HCT116 (cell line): Measurements from ENCODE around the gene HDGFL3. TPM values are rescaled to one million over a fixed set of nuclear protein-coding genes. Genes with fewer than 3 reads are reported as not detected.

Source experiments
- ATAC-seq: fragments of 200-7000 bp; cut with Tn5 transposase; 2 replicates; pipeline ENCODE4 v1.9.1; 2020; ENCODE audit warnings: mild to moderate bottlenecking, moderate library complexity
- BruUV-seq: library from RNA; stranded (reverse); fragments of 400-500 nt; replicated peaks from 2 replicates; lab custom pipeline; 2021; lab: Mats Ljungman, UMichigan
- CTCF ChIA-PET: fragments of 300-600 bp; sonication (Branson Sonifier 250); formaldehyde crosslinking; loops from one replicate; lab custom pipeline; 2021; ENCODE audit warnings: antibody characterized with exemption; lab: Charles Lee
- POLR2A ChIA-PET: fragments of 300-600, 350-600 bp; sonication (Branson Sonifier 250); formaldehyde crosslinking; loops from one replicate; lab custom pipeline; 2021; ENCODE audit warnings: antibody characterized with exemption; lab: Charles Lee
- RAD21 ChIA-PET, 2 experiments: fragments of 300-600 bp; sonication (Branson Sonifier 250); formaldehyde crosslinking; loops; one replicate each; lab custom pipeline; 2023; ENCODE audit warnings: low total read pairs in 2 of 2; ENCODE audit not compliant: uncharacterized antibody in 2 of 2, unreplicated experiment in 2 of 2, low non-redundant PET in 1 of 2; lab: Charles Lee
- DNase-seq: peaks from one replicate; pipeline ENCODE4 v3.0.0-alpha.2; 2010; ENCODE audit warnings: low read depth, low spot score
- H2AFZ ChIP-seq: fragments of 200-600 bp; shearing (Covaris generic), sonication (generic); 2 replicates; pipeline ENCODE4 v1.6.1; 2017; ENCODE audit warnings: low read depth, mixed run types, mixed read lengths, antibody characterized with exemption, low read length; ENCODE audit not compliant: poor library complexity, severe bottlenecking
- H3K27ac ChIP-seq: 2 replicates; pipeline ENCODE4 v1.5.1; 2012; ENCODE audit warnings: low read depth, low read length
- H3K27me3 ChIP-seq: fragments of 200-600 bp; sonication (generic); 2 replicates; pipeline ENCODE4 v1.6.1; 2016; ENCODE audit warnings: mixed run types, low read length, mixed read lengths; ENCODE audit not compliant: insufficient read depth
- H3K36me3 ChIP-seq, 2 experiments: fragments of 200-500 bp in 1 of 2; fragments of 200-600 bp in 1 of 2; sonication (Bioruptor generic) in 1 of 2; sonication (generic) in 1 of 2; 2 replicates each; pipeline versions ENCODE4 v1.5.1 to v1.6.1; 2014 to 2016; ENCODE audit warnings: low read length in 2 of 2, inconsistent platforms in 1 of 2, mixed read lengths in 1 of 2, mixed run types in 1 of 2; ENCODE audit not compliant: insufficient read depth in 2 of 2, control insufficient read depth in 1 of 2
- H3K4me1 ChIP-seq, 2 experiments: fragments of 200-600 bp in 1 of 2; sonication (generic) in 1 of 2; 2 replicates each; pipeline versions ENCODE4 v1.5.1 to v1.6.1; 2012 to 2017; ENCODE audit warnings: low read length in 2 of 2, inconsistent platforms in 1 of 2, mild to moderate bottlenecking in 1 of 2, mixed read lengths in 1 of 2, mixed run types in 1 of 2, moderate library complexity in 1 of 2; ENCODE audit not compliant: insufficient read depth in 2 of 2, control insufficient read depth in 1 of 2
- H3K4me2 ChIP-seq: fragments of 200-600 bp; sonication (generic); 2 replicates; pipeline ENCODE4 v1.6.1; 2017; ENCODE audit warnings: mixed run types, low read length, mixed read lengths
- H3K4me3 ChIP-seq, 2 experiments: fragments of 200-600 bp in 1 of 2; sonication (generic) in 1 of 2; replicated peaks in 1 of 2; 2 replicates each; pipeline ENCODE4 v1.5.1; 2011 to 2016; ENCODE audit warnings: low read length in 2 of 2, control low read depth in 1 of 2, low read depth in 1 of 2, mild to moderate bottlenecking in 1 of 2, mixed read lengths in 1 of 2, mixed run types in 1 of 2
- H3K79me2 ChIP-seq: fragments of 200-600 bp; sonication (generic); 2 replicates; pipeline ENCODE4 v1.6.1; 2017; ENCODE audit warnings: mild to moderate bottlenecking, mixed run types, low read length, moderate library complexity, mixed read lengths; ENCODE audit not compliant: insufficient read depth
- H3K9ac ChIP-seq: fragments of 200-600 bp; sonication (generic); 2 replicates; pipeline ENCODE4 v1.6.1; 2016; ENCODE audit warnings: low read length, mixed read lengths
- H3K9me2 ChIP-seq: fragments of 200-600 bp; sonication (generic), shearing (Covaris generic); 2 replicates; pipeline ENCODE4 v1.6.1; 2017; ENCODE audit warnings: mixed run types, mild to moderate bottlenecking, moderate library complexity; ENCODE audit not compliant: insufficient read depth
- H3K9me3 ChIP-seq, 2 experiments: fragments of 200-500 bp in 1 of 2; fragments of 200-600 bp in 1 of 2; sonication (Bioruptor generic) in 1 of 2; sonication (generic) in 1 of 2; 2 replicates each; pipeline ENCODE4 v1.6.1; 2014 to 2017; ENCODE audit warnings: low read length in 2 of 2, mixed read lengths in 2 of 2, inconsistent platforms in 1 of 2, low read depth in 1 of 2, mild to moderate bottlenecking in 1 of 2, mixed run types in 1 of 2, moderate library complexity in 1 of 2; ENCODE audit not compliant: control insufficient read depth in 1 of 2, insufficient read depth in 1 of 2
- H4K20me1 ChIP-seq: fragments of 200-600 bp; sonication (generic), shearing (Covaris generic); 2 replicates; pipeline ENCODE4 v1.6.1; 2017; ENCODE audit warnings: mixed run types, mild to moderate bottlenecking, moderate library complexity; ENCODE audit not compliant: insufficient read depth
- CBX3 ChIP-seq: IDR thresholded peaks from 2 replicates; pipeline ENCODE4 v1.6.1; 2012; ENCODE audit warnings: low read depth
- CEBPB ChIP-seq: IDR thresholded peaks from 2 replicates; pipeline ENCODE4 v1.6.1; 2012; ENCODE audit warnings: low read depth
- ELF1 ChIP-seq: IDR thresholded peaks from 2 replicates; pipeline ENCODE4 v1.6.1; 2012; ENCODE audit warnings: low read depth, borderline replicate concordance
- EZH2 ChIP-seq: fragments of 200-600 bp; sonication (generic); IDR thresholded peaks from 2 replicates; pipeline ENCODE4 v1.6.1; 2017; ENCODE audit warnings: antibody characterized with exemption, mixed run types
- EZH2phosphoT487 ChIP-seq: fragments of 200-600 bp; IDR thresholded peaks from 2 replicates; pipeline ENCODE4 v1.6.1; 2018; ENCODE audit warnings: antibody characterized with exemption, borderline replicate concordance
- FOSL1 ChIP-seq: IDR thresholded peaks from 2 replicates; pipeline ENCODE4 v1.6.1; 2012; ENCODE audit warnings: low read depth
- JUND ChIP-seq: IDR thresholded peaks from 2 replicates; pipeline ENCODE4 v1.6.1; 2012
- POLR2A ChIP-seq: IDR thresholded peaks from 2 replicates; pipeline ENCODE4 v1.7.0; 2011; ENCODE audit warnings: borderline replicate concordance; ENCODE audit not compliant: insufficient read depth, insufficient read length; ENCODE audit errors: extremely low read depth
- POLR2AphosphoS5 ChIP-seq: IDR thresholded peaks from 2 replicates; pipeline ENCODE4 v1.6.1; 2011; ENCODE audit warnings: mild to moderate bottlenecking, low read depth, low read length, moderate library complexity
- RAD21 ChIP-seq: IDR thresholded peaks from 2 replicates; pipeline ENCODE4 v1.6.1; 2012; ENCODE audit warnings: low read depth, mild to moderate bottlenecking
- SP1 ChIP-seq: IDR thresholded peaks from 2 replicates; pipeline ENCODE4 v1.6.1; 2012; ENCODE audit warnings: low read depth
- SRF ChIP-seq: IDR thresholded peaks from 2 replicates; pipeline ENCODE4 v1.6.1; 2012; ENCODE audit warnings: low read depth
- TCF7L2 ChIP-seq: IDR thresholded peaks from 2 replicates; pipeline ENCODE4 v1.7.0; 2011; ENCODE audit warnings: borderline replicate concordance, inconsistent platforms; ENCODE audit not compliant: insufficient read depth, insufficient read length; ENCODE audit errors: extremely low read depth
- ZFX ChIP-seq: fragments of 450-650 bp; IDR thresholded peaks from 2 replicates; pipeline ENCODE4 v1.6.1; 2017
- ZNF274 ChIP-seq: fragments of 200-500 bp; sonication (Bioruptor generic); IDR thresholded peaks from 2 replicates; pipeline ENCODE4 v1.6.1; 2014; ENCODE audit warnings: mild to moderate bottlenecking, low read depth, low read length, inconsistent platforms
- intact Hi-C: fragments of 100-400 bp; cut with micrococcal nuclease; formaldehyde crosslinking; loops from 2 replicates; pipeline ENCODE4 v1.10.0; 2022
- total RNA-seq: library from RNA; stranded (reverse); gene quantifications from one replicate; pipeline ENCODE4 v1.2.1, GENCODE V29; 2021; ENCODE audit not compliant: unreplicated experiment
- TF ChIP-seq, protein P1 (sequence below): IDR thresholded peaks from 2 replicates; pipeline ENCODE4 v1.6.1; 2012
- TF ChIP-seq, protein P2 (sequence below): IDR thresholded peaks from 2 replicates; pipeline ENCODE4 v1.6.1; 2012; ENCODE audit warnings: low read depth
- TF ChIP-seq, protein P3 (sequence below), 3 experiments: fragments of 200-600 bp in 1 of 3; sonication (generic) in 1 of 3; IDR thresholded peaks in 2 of 3; conservative IDR thresholded peaks in 1 of 3; 2 replicates each; pipeline ENCODE4 v1.5.1; 2012 to 2017; ENCODE audit warnings: low read depth in 2 of 3, low read length in 2 of 3, antibody characterized with exemption in 1 of 3, borderline replicate concordance in 1 of 3, control low read depth in 1 of 3, mild to moderate bottlenecking in 1 of 3, mixed read lengths in 1 of 3, mixed run types in 1 of 3, moderate library complexity in 1 of 3; ENCODE audit not compliant: insufficient read depth in 1 of 3
- TF ChIP-seq, protein P4 (sequence below): IDR thresholded peaks from 2 replicates; pipeline ENCODE4 v1.6.1; 2012

Gene HDGFL3
- total RNA-seq, 1 experiment from 2014 or later: 0.64 TPM

DNA sequence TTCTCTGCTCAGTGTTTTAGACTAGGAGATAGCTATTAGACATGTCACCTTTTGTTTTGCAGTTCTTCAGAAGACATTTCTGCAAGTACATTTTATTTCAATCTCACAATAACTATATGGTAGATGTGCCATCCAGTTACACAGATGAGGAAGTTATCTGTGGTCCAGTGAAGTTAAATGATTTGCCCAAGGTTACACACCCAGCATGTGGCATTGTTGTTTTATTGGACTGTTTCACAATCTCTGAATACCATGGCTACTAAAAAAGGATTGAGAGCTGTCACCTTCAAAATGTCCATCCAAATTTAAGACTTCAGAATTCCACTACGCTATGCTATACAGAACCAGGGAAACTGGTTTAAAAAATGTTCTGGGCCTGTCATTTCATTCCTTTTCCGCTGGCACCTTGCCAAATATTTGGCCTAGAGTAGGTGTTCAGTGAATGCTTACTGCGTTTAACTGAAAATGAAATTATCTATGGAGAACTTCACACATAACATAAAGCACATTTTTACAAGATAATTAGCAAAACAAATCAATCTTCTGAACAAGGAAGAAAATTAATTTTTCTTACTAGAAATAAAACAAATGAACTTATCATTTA is 80.0 kb downstream of the HDGFL3 start (continued):
- TF ChIP-seq ZNF274 (no peak), ELF1 (no peak), POLR2A (no peak)
- TF ChIP-seq, protein P1, sequence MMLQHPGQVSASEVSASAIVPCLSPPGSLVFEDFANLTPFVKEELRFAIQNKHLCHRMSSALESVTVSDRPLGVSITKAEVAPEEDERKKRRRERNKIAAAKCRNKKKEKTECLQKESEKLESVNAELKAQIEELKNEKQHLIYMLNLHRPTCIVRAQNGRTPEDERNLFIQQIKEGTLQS: no peak
- TF ChIP-seq, all 23 proteins: peak for 0

DNA sequence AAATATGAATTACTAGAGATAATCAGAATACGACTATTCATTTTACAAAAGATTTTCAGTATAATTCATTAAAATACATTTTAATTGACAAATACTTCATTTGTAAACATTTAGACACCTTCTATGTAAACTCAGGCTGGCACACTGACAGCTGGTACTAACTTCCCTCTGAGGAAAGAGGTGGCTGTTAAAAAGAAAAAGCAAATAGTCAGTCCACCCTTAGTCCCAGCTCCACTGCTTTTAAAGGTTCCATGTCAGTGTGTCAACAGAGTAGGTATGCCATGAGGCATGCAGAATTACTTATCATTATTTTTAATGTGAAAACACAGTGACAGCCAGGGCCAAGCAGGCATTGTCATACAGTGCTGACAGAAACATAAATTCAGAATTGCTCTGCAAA is 84.1 kb downstream of the HDGFL3 start:
- H2AFZ ChIP-seq: no peak overlapping the region
- no peaks in the 10 kb centered on the region for H3K9me3 ChIP-seq
- no peaks in the 10 kb centered on the region for H3K27me3 ChIP-seq
- no peaks in the 10 kb centered on the region for H3K79me2 ChIP-seq
- CTCF ChIA-PET: no interaction called here
- ATAC-seq: no peak
- intact Hi-C loops: no loop called here
- no peak overlapping the region for H3K4me3 ChIP-seq
- H3K9ac ChIP-seq: no peak overlapping the region
- DNase-seq: no peak
- POLR2A ChIA-PET: no interaction called here
- no peaks in the 10 kb centered on the region for H3K9me2 ChIP-seq
- no peaks in the 10 kb centered on the region for H4K20me1 ChIP-seq
- no peak overlapping the region for H3K27ac ChIP-seq
- no peak overlapping the region for H3K4me2 ChIP-seq
- no peaks in the 10 kb centered on the region for H3K4me1 ChIP-seq
- RAD21 ChIA-PET: no interaction called here
- no peak for TF ChIP-seq SRF
- TF ChIP-seq ZNF274: no peak
- no peak for TF ChIP-seq POLR2AphosphoS5
- TF ChIP-seq, protein P2, sequence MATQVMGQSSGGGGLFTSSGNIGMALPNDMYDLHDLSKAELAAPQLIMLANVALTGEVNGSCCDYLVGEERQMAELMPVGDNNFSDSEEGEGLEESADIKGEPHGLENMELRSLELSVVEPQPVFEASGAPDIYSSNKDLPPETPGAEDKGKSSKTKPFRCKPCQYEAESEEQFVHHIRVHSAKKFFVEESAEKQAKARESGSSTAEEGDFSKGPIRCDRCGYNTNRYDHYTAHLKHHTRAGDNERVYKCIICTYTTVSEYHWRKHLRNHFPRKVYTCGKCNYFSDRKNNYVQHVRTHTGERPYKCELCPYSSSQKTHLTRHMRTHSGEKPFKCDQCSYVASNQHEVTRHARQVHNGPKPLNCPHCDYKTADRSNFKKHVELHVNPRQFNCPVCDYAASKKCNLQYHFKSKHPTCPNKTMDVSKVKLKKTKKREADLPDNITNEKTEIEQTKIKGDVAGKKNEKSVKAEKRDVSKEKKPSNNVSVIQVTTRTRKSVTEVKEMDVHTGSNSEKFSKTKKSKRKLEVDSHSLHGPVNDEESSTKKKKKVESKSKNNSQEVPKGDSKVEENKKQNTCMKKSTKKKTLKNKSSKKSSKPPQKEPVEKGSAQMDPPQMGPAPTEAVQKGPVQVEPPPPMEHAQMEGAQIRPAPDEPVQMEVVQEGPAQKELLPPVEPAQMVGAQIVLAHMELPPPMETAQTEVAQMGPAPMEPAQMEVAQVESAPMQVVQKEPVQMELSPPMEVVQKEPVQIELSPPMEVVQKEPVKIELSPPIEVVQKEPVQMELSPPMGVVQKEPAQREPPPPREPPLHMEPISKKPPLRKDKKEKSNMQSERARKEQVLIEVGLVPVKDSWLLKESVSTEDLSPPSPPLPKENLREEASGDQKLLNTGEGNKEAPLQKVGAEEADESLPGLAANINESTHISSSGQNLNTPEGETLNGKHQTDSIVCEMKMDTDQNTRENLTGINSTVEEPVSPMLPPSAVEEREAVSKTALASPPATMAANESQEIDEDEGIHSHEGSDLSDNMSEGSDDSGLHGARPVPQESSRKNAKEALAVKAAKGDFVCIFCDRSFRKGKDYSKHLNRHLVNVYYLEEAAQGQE: no peak
- TF ChIP-seq, protein P3, sequence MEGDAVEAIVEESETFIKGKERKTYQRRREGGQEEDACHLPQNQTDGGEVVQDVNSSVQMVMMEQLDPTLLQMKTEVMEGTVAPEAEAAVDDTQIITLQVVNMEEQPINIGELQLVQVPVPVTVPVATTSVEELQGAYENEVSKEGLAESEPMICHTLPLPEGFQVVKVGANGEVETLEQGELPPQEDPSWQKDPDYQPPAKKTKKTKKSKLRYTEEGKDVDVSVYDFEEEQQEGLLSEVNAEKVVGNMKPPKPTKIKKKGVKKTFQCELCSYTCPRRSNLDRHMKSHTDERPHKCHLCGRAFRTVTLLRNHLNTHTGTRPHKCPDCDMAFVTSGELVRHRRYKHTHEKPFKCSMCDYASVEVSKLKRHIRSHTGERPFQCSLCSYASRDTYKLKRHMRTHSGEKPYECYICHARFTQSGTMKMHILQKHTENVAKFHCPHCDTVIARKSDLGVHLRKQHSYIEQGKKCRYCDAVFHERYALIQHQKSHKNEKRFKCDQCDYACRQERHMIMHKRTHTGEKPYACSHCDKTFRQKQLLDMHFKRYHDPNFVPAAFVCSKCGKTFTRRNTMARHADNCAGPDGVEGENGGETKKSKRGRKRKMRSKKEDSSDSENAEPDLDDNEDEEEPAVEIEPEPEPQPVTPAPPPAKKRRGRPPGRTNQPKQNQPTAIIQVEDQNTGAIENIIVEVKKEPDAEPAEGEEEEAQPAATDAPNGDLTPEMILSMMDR (IDR thresholded peaks at IDR 0.05 in 2 of 3, conservative IDR thresholded peaks at IDR 0.05 in 1 of 3; ENCODE audit: borderline replicate concordance in 1 of 3, insufficient read depth in 1 of 3, low read depth in 2 of 3, low read length in 2 of 3): no peak
- TF ChIP-seq CBX3: no peak
- TF ChIP-seq RAD21: no peak
- no peak for TF ChIP-seq EZH2
- no peak for TF ChIP-seq FOSL1
- no peak for TF ChIP-seq ELF1
- TF ChIP-seq TCF7L2: no peak
- TF ChIP-seq EZH2phosphoT487: no peak
- TF ChIP-seq SP1: no peak
- TF ChIP-seq, protein P4, sequence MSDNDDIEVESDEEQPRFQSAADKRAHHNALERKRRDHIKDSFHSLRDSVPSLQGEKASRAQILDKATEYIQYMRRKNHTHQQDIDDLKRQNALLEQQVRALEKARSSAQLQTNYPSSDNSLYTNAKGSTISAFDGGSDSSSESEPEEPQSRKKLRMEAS: no peak
- no peak for TF ChIP-seq ZFX
- no peak for TF ChIP-seq JUND
- no peak for TF ChIP-seq CEBPB
- no peaks in the 10 kb centered on the region for H3K36me3 ChIP-seq
- BruUV-seq: no TSS peak
